Bronchial epithelial cell (primary cell): ENCODE measurements around the gene NUP107. TPM values are rescaled to one million over a fixed set of nuclear protein-coding genes. Genes with fewer than 3 reads are reported as not detected.

Experiments
- DNase-seq: peaks from one replicate; pipeline ENCODE4 v3.0.0-alpha.2; 2010; ENCODE audit warnings: low read depth
- FAIRE-seq: peaks from 2 replicates; lab custom pipeline; 2011; peaks lifted over from hg19 to GRCh38; lab: Jason Lieb, UNC
- H3K27me3 ChIP-seq: 2 replicates; pipeline ENCODE4 v1.5.1; 2011; ENCODE audit warnings: low read length; ENCODE audit not compliant: control insufficient read depth, insufficient read depth
- H3K36me3 ChIP-seq: 2 replicates; pipeline ENCODE4 v1.5.1; 2011; ENCODE audit warnings: low read length; ENCODE audit not compliant: control insufficient read depth, insufficient read depth
- H3K4me3 ChIP-seq: 2 replicates; pipeline ENCODE4 v1.5.1; 2011; ENCODE audit warnings: mild to moderate bottlenecking, low read depth, low read length, control low read depth
- total RNA-seq: library from RNA; depleted of rRNA; stranded (reverse); fragments of >200 nt; gene quantifications from 2 replicates; pipeline ENCODE4 v1.2.1, GENCODE V29; 2014
- TF ChIP-seq, protein P1 (sequence below): IDR thresholded peaks from 2 replicates; pipeline ENCODE4 v1.5.1; 2011; ENCODE audit warnings: mild to moderate bottlenecking, moderate library complexity, low read length, control low read depth, inconsistent platforms; ENCODE audit not compliant: insufficient read depth, severe bottlenecking

Gene NUP107
- total RNA-seq, 1 donor from 2014 or later = 28.7 TPM

DNA sequence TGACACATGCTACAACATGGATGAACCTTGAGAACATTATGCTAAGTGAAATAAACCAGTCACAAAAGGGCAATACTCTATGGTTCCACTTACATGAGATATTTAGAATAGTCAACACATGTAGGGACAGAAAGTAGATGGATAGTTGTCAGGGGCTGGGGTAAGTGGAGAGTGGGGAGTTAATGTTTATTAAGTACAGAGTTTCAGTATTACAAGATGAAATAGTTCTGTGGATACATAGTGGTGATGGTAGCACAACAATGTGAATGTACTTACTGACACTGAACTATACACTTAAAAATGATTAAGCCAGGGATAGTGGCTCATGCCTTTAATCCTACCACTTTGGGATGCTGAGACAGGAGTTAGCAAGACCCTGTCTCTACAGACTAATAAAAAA is 8.7 kb downstream of the NUP107 start:
- no peak for FAIRE-seq
- no peaks in the 10 kb centered on the region for H3K27me3 ChIP-seq
- peaks cover 2% of the 10 kb centered on the region for H3K36me3 ChIP-seq
- TF ChIP-seq, protein P1, sequence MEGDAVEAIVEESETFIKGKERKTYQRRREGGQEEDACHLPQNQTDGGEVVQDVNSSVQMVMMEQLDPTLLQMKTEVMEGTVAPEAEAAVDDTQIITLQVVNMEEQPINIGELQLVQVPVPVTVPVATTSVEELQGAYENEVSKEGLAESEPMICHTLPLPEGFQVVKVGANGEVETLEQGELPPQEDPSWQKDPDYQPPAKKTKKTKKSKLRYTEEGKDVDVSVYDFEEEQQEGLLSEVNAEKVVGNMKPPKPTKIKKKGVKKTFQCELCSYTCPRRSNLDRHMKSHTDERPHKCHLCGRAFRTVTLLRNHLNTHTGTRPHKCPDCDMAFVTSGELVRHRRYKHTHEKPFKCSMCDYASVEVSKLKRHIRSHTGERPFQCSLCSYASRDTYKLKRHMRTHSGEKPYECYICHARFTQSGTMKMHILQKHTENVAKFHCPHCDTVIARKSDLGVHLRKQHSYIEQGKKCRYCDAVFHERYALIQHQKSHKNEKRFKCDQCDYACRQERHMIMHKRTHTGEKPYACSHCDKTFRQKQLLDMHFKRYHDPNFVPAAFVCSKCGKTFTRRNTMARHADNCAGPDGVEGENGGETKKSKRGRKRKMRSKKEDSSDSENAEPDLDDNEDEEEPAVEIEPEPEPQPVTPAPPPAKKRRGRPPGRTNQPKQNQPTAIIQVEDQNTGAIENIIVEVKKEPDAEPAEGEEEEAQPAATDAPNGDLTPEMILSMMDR = no peak
- H3K4me3 ChIP-seq = no peak overlapping the region
- no peak for DNase-seq

DNA sequence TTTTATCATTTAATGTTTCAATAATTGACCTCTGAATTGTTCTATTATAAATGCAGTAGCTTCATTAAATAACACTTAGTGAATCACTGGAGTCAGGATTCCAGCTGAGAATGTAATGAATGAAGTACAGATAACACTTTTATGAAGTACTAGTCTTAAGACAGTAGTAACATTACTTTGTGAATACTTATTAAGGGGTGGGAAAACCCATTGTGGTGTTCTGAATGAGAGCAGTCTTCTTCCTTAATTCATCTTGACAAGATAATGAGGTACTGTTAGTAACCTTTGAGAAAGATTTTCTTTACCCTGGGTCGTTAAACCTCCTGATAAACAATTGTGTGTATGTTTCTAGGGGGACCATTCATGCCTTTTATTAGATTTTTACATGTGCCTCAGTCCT is 12.7 kb downstream of the NUP107 start:
- H3K36me3 ChIP-seq = no peaks in the 10 kb centered on the region
- no peak for FAIRE-seq
- DNase-seq = no peak
- H3K27me3 ChIP-seq = no peaks in the 10 kb centered on the region
- H3K4me3 ChIP-seq = no peak overlapping the region
- TF ChIP-seq, protein P1 = no peak

DNA sequence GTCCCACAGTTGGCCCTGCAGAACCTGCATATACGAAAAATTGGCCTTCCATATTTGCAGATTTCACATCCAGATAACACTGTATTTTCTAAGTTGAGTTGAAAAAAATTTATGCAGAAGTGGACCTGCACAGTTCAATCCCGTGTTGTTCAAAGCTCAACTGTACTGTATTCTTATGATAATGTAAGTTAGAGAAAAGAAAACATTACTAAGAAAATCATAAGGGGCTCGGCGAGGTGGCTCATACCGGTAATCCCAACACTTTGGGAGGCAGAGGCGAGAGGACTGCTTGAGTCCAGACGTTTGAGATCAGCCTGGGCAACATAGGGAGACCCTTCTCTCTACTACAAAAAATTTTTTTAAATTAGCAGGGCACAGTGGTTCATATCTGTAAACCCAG is 41.0 kb downstream of the NUP107 start:
- Histone ChIP-seq H3K36me3 (peaks cover 4% of the 10 kb centered on the region), H3K4me3 (no peak overlapping the region), H3K27me3 (no peaks in the 10 kb centered on the region)
- FAIRE-seq (no peak), DNase-seq (no peak)
- TF ChIP-seq, protein P1 = no peak

DNA sequence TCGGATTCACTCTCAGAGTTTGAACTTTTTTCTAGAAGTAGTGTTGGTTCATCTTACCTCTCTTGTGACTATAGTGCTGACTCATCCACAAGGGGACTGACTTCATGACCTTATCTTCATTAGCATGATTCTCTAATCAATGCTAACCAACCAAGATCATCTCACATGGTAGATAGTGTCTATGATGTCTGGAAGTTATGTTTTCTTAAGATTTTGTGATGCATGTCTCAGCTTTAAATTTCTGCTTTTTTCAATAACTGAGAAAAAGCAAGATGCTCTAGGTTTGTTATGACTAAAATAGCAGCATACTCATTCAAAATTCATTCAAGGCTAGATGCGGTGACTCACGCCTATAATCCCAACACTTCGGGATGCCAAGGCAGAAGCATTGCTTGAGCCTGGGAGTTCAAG is 46.9 kb downstream of the NUP107 start:
- TF ChIP-seq, protein P1 = no peak
- peak; percentile 12 for DNase-seq
- Histone ChIP-seq H3K4me3 (no peak overlapping the region), H3K36me3 (peaks cover 5% of the 10 kb centered on the region), H3K27me3 (no peaks in the 10 kb centered on the region)
- FAIRE-seq = no peak

DNA sequence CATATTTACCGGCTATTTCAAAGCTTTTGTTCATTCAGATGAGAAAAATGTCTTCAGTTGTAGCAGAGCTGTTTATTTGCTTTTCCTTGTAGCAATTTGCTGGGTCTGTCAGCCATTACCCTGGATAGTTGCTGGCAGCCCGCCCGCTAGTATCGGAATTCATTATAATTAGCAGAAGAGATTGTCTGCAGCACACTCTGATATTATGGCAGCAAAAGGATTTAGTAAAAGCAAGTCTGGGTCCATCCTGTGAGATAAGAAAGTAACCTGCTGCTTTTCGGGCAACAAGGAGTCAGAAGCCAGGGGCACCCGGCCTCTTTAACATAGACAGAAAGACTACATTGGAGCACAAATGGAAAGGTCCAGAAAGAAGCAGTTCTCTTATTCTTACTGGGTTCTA is 53.1 kb downstream of the NUP107 start:
- no peak for DNase-seq
- no peak overlapping the region for H3K4me3 ChIP-seq
- TF ChIP-seq, protein P1 = no peak
- no peaks in the 10 kb centered on the region for H3K27me3 ChIP-seq
- no peak for FAIRE-seq
- H3K36me3 ChIP-seq = peaks cover 1% of the 10 kb centered on the region

DNA sequence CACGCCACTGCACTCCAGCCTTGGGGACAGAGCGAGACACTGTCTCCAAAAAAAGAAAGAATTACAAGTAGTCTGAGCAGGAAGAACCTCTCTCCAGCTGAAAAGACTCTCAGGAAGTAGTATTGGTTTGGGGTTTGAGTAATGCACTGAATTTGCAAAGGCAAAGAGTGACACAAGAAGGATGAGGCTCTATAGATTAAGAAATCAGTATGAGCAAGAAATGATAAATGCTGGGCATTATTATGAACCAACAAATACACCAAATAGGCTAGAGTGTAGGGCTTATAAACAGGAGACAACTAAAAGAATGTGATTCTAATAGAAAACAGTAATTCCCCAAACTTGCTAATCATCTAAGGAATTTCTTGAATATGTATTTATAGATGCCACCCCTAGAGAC is 56.6 kb downstream of the NUP107 start:
- Histone ChIP-seq H3K27me3 (no peaks in the 10 kb centered on the region), H3K4me3 (no peak overlapping the region), H3K36me3 (peaks cover 1% of the 10 kb centered on the region)
- FAIRE-seq (no peak), DNase-seq (peak; percentile 2)
- TF ChIP-seq, protein P1 = no peak
